OCI-LY1 (cell line): ENCODE measurements around the gene LDLR.

Experiments
- H2AFZ ChIP-seq: fragments of 200-600 bp; sonication (generic), shearing (Covaris generic); 2 replicates; pipeline ENCODE4 v1.6.0; 2014; ENCODE audit warnings: antibody characterized with exemption, mild to moderate bottlenecking, low read length
- H3F3A ChIP-seq: fragments of 200-600 bp; sonication (generic), shearing (Covaris generic); 2 replicates; pipeline ENCODE4 v1.6.0; 2014; ENCODE audit warnings: mild to moderate bottlenecking, antibody characterized with exemption, low read length, moderate library complexity; ENCODE audit not compliant: insufficient read depth
- H3K27ac ChIP-seq: fragments of 200-600 bp; sonication (generic); 2 replicates; pipeline ENCODE4 v1.5.1; 2014; ENCODE audit warnings: low read length, mixed run types, mild to moderate bottlenecking, low read depth; ENCODE audit not compliant: poor library complexity, severe bottlenecking
- H3K27me3 ChIP-seq: fragments of 200-600 bp; sonication (generic); 2 replicates; pipeline ENCODE4 v1.6.0; 2014; ENCODE audit warnings: antibody characterized with exemption, mild to moderate bottlenecking, low read length, moderate library complexity; ENCODE audit not compliant: insufficient read depth
- H3K36me3 ChIP-seq: fragments of 200-600 bp; sonication (generic); 2 replicates; pipeline ENCODE4 v1.6.1; 2014; ENCODE audit warnings: mild to moderate bottlenecking, antibody characterized with exemption, low read length, moderate library complexity, mixed read lengths; ENCODE audit not compliant: insufficient read depth
- H3K4me1 ChIP-seq: fragments of 200-600 bp; sonication (generic); 2 replicates; pipeline ENCODE4 v1.5.1; 2014; ENCODE audit warnings: mild to moderate bottlenecking, low read length, moderate library complexity; ENCODE audit not compliant: insufficient read depth, severe bottlenecking
- H3K4me2 ChIP-seq: fragments of 200-600 bp; sonication (generic), shearing (Covaris generic); 2 replicates; pipeline ENCODE4 v1.6.1; 2014; ENCODE audit warnings: low read length
- H3K4me3 ChIP-seq: fragments of 200-600 bp; sonication (generic); 2 replicates; pipeline ENCODE4 v1.5.1; 2014; ENCODE audit warnings: low read length, low read depth, mild to moderate bottlenecking, mixed read lengths; ENCODE audit not compliant: poor library complexity, severe bottlenecking
- H3K79me2 ChIP-seq: fragments of 200-600 bp; shearing (Covaris generic); 2 replicates; pipeline ENCODE4 v1.6.1; 2016; ENCODE audit warnings: mixed run types, low read length, mixed read lengths; ENCODE audit not compliant: insufficient read depth
- H3K9ac ChIP-seq: fragments of 200-600 bp; sonication (generic), shearing (Covaris generic); 2 replicates; pipeline ENCODE4 v1.6.1; 2014; ENCODE audit warnings: mild to moderate bottlenecking, low read length, mixed read lengths
- H3K9me2 ChIP-seq: fragments of 200-600 bp; sonication (generic), shearing (Covaris generic); 2 replicates; pipeline ENCODE4 v1.6.1; 2014; ENCODE audit warnings: low read depth, mild to moderate bottlenecking, low read length, mixed read lengths
- H3K9me3 ChIP-seq: fragments of 200-600 bp; shearing (Covaris generic); 2 replicates; pipeline ENCODE4 v1.6.1; 2014; ENCODE audit warnings: low read length, mixed read lengths
- H4K20me1 ChIP-seq: fragments of 200-600 bp; sonication (generic), shearing (Covaris generic); 2 replicates; pipeline ENCODE4 v1.6.0; 2016; ENCODE audit warnings: mild to moderate bottlenecking, low read length; ENCODE audit not compliant: insufficient read depth
- EZH2 ChIP-seq: fragments of 200-600 bp; sonication (generic), shearing (Covaris generic); IDR thresholded peaks from 2 replicates; pipeline ENCODE4 v1.8.0; 2017; ENCODE audit warnings: borderline replicate concordance, mixed run types, mild to moderate bottlenecking, antibody characterized with exemption, low read length, moderate library complexity, mixed read lengths
- TF ChIP-seq, protein P1 (sequence below): fragments of 200-600 bp; sonication (generic), shearing (Covaris generic); IDR thresholded peaks from 2 replicates; pipeline ENCODE4 v1.5.1; 2017; ENCODE audit warnings: mild to moderate bottlenecking, antibody characterized with exemption, low read length, moderate library complexity, mixed read lengths

Gene LDLR

DNA sequence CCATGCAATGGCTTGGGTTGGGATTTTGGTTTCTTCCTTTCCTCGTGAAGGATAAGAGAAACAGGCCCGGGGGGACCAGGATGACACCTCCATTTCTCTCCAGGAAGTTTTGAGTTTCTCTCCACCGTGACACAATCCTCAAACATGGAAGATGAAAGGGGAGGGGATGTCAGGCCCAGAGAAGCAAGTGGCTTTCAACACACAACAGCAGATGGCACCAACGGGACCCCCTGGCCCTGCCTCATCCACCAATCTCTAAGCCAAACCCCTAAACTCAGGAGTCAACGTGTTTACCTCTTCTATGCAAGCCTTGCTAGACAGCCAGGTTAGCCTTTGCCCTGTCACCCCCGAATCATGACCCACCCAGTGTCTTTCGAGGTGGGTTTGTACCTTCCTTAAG is 42.2 kb downstream of the LDLR start:
- Histone ChIP-seq H2AFZ (no peak overlapping the region), H3K4me3 (no peak overlapping the region), H4K20me1 (no peaks in the 10 kb centered on the region), H3K27me3 (no peaks in the 10 kb centered on the region), H3K27ac (no peak overlapping the region), H3K9me3 (no peaks in the 10 kb centered on the region), H3K36me3 (peaks cover 68% of the 10 kb centered on the region), H3F3A (peaks cover 3% of the 10 kb centered on the region; the same call in 1 of the 2 replicates), H3K9ac (no peak overlapping the region), H3K4me2 (no peak overlapping the region), H3K79me2 (no peaks in the 10 kb centered on the region), H3K4me1 (no peaks in the 10 kb centered on the region), H3K9me2 (no peaks in the 10 kb centered on the region)
- TF ChIP-seq, protein P1, sequence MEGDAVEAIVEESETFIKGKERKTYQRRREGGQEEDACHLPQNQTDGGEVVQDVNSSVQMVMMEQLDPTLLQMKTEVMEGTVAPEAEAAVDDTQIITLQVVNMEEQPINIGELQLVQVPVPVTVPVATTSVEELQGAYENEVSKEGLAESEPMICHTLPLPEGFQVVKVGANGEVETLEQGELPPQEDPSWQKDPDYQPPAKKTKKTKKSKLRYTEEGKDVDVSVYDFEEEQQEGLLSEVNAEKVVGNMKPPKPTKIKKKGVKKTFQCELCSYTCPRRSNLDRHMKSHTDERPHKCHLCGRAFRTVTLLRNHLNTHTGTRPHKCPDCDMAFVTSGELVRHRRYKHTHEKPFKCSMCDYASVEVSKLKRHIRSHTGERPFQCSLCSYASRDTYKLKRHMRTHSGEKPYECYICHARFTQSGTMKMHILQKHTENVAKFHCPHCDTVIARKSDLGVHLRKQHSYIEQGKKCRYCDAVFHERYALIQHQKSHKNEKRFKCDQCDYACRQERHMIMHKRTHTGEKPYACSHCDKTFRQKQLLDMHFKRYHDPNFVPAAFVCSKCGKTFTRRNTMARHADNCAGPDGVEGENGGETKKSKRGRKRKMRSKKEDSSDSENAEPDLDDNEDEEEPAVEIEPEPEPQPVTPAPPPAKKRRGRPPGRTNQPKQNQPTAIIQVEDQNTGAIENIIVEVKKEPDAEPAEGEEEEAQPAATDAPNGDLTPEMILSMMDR = no peak
- TF ChIP-seq EZH2 = no peak

- Histone ChIP-seq H3K27ac (no peak overlapping the region), H3K9ac (no peak overlapping the region), H2AFZ (no peak overlapping the region), H3F3A (peaks cover 3% of the 10 kb centered on the region; the same call in 1 of the 2 replicates), H3K9me3 (no peaks in the 10 kb centered on the region), H3K4me3 (no peak overlapping the region), H3K4me1 (peaks cover 8% of the 10 kb centered on the region), H3K9me2 (no peaks in the 10 kb centered on the region), H3K27me3 (no peaks in the 10 kb centered on the region), H3K36me3 (peaks cover 17% of the 10 kb centered on the region), H4K20me1 (no peaks in the 10 kb centered on the region), H3K4me2 (no peak overlapping the region), H3K79me2 (no peaks in the 10 kb centered on the region)
- TF ChIP-seq, protein P1 = no peak
- no peak for TF ChIP-seq EZH2
These were observed 47.3 kb downstream of the LDLR start for GRCh38 chr19:11136400-11137101.

DNA sequence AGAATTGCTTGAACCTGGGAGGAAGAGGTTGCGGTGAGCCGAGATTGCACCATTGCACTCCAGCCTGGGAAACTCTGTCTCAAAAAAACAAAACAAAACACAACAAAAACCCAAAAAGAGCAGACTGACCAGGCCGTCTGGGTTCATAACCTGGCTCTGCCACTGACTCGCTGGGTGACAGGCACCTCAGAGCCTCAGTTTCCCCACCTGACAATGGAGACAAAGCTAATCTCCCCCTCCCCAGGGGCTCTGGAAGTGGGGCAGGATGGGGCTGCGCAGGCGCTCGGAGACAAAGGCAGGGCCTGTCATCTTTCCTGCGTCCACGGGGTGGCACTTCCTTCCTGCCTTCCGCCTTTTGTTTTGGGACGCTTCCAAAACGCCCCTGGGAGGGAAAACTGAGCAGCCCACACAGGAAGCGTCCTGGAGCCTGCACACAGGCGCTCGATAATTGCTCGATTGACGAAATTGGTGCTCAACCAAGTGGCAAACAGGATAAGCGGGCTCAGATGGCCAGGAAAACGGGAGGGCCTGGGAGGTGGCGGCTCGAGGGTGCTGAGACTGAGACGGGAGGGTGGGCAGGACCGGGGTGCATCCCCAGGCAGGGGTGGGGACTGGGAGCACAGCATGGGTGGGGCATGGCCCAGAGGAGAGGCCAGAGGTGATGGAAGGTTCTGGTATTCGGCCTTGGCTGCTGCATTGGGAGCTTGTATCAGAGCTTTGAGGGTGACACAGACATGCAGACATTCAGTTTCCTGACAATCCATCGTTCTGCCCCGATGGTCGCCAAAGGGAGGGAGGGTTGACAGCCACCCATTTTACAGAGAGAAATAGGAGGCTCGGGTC is 48.5 kb downstream of the LDLR start:
- no peak overlapping the region for H2AFZ ChIP-seq
- peaks cover 10% of the 10 kb centered on the region for H3K4me1 ChIP-seq

More for the DNA sequence above, 48.5 kb downstream of the LDLR start:
- no peak for TF ChIP-seq EZH2
- TF ChIP-seq, protein P1 = peak; percentile 72
- Histone ChIP-seq H3K9ac (peak overlapping the region; percentile 46; the same call in 1 of the 2 replicates), H3F3A (0 out of 2 replicates have a peak, but pooled peaks cover 3% of the 10 kb centered on the region), H3K9me2 (no peaks in the 10 kb centered on the region), H3K79me2 (no peaks in the 10 kb centered on the region), H4K20me1 (no peaks in the 10 kb centered on the region), H3K27me3 (no peaks in the 10 kb centered on the region), H3K36me3 (peaks cover 5% of the 10 kb centered on the region), H3K9me3 (no peaks in the 10 kb centered on the region), H3K4me2 (peak overlapping the region; percentile 73), H3K4me3 (peak overlapping the region; percentile 46), H3K27ac (no peak overlapping the region)
